Parathyroid adenoma (tissue), 2 donors: ENCODE data around the gene SLC48A1.

ENCODE experiments used
- H2AFZ ChIP-seq: fragments of 300-600 bp; sonication (generic); one replicate; pipeline ENCODE4 v1.7.0; 2017; ENCODE audit warnings: antibody characterized with exemption, mild to moderate bottlenecking
- H3K27ac ChIP-seq: fragments of 300-600 bp; sonication (generic); one replicate; pipeline ENCODE4 v1.7.0; 2017
- H3K27me3 ChIP-seq: fragments of 300-600 bp; sonication (generic); one replicate; pipeline ENCODE4 v1.7.0; 2017; ENCODE audit warnings: low read length; ENCODE audit not compliant: control insufficient read depth, insufficient read depth
- H3K36me3 ChIP-seq: fragments of 300-600 bp; sonication (generic); one replicate; pipeline ENCODE4 v1.7.0; 2017; ENCODE audit warnings: low read length; ENCODE audit not compliant: control insufficient read depth, insufficient read depth
- H3K4me1 ChIP-seq: fragments of 300-600 bp; sonication (generic); one replicate; pipeline ENCODE4 v1.7.0; 2017; ENCODE audit warnings: control low read depth
- H3K4me2 ChIP-seq: fragments of 300-600 bp; sonication (generic); one replicate; pipeline ENCODE4 v1.7.0; 2017; ENCODE audit warnings: low read length
- H3K4me3 ChIP-seq: fragments of 300-600 bp; sonication (generic); one replicate; pipeline ENCODE4 v1.7.0; 2017; ENCODE audit warnings: low read depth, low read length
- H3K79me2 ChIP-seq: fragments of 300-600 bp; sonication (generic); one replicate; pipeline ENCODE4 v1.7.0; 2017; ENCODE audit warnings: control low read depth
- H3K9ac ChIP-seq: fragments of 300-600 bp; sonication (generic); one replicate; pipeline ENCODE4 v1.7.0; 2017; ENCODE audit warnings: mild to moderate bottlenecking
- H3K9me3 ChIP-seq: fragments of 300-600 bp; sonication (generic); one replicate; pipeline ENCODE4 v1.7.0; 2017; ENCODE audit warnings: low read length; ENCODE audit not compliant: control insufficient read depth
- CTCF ChIP-seq: fragments of 300-600 bp; sonication (generic); IDR thresholded peaks from one replicate; pipeline ENCODE4 v1.7.0; 2017; ENCODE audit warnings: antibody characterized with exemption, mild to moderate bottlenecking
- donor health status: primary hyperparathyroidism.

Gene SLC48A1

GRCh38 chr12:47768323-47768811 is 4.7 kb upstream of the SLC48A1 start:
- peaks cover 4% of the 10 kb centered on the region for H3K79me2 ChIP-seq
- H3K36me3 ChIP-seq = no peaks in the 10 kb centered on the region
- H2AFZ ChIP-seq = no peak overlapping the region
- H3K4me3 ChIP-seq = no peak overlapping the region
- H3K4me1 ChIP-seq = peaks cover 18% of the 10 kb centered on the region
- peak overlapping the region; percentile 75 for H3K27ac ChIP-seq
- no peaks in the 10 kb centered on the region for H3K9me3 ChIP-seq
- peak overlapping the region; percentile 42 for H3K4me2 ChIP-seq
- H3K27me3 ChIP-seq = no peaks in the 10 kb centered on the region
- no peak for TF ChIP-seq CTCF
- H3K9ac ChIP-seq = no peak overlapping the region

- Histone ChIP-seq H3K79me2 (peaks cover 10% of the 10 kb centered on the region), H3K27me3 (no peaks in the 10 kb centered on the region), H3K9ac (no peak overlapping the region), H3K4me3 (no peak overlapping the region), H3K27ac (peak overlapping the region; percentile 75), H2AFZ (no peak overlapping the region), H3K9me3 (no peaks in the 10 kb centered on the region), H3K4me2 (no peak overlapping the region), H3K36me3 (no peaks in the 10 kb centered on the region), H3K4me1 (peaks cover 16% of the 10 kb centered on the region)
- no peak for TF ChIP-seq CTCF
Measured at GRCh38 chr12:47769234-47770085, 3.6 kb upstream of the SLC48A1 start.

- no peak overlapping the region for H2AFZ ChIP-seq
- TF ChIP-seq CTCF = no peak
- H3K9ac ChIP-seq = no peak overlapping the region
- peaks cover 12% of the 10 kb centered on the region for H3K79me2 ChIP-seq
- H3K27me3 ChIP-seq = no peaks in the 10 kb centered on the region
- H3K4me3 ChIP-seq = no peak overlapping the region
- peak overlapping the region; percentile 58 for H3K27ac ChIP-seq
- H3K9me3 ChIP-seq = no peaks in the 10 kb centered on the region
- H3K4me2 ChIP-seq = no peak overlapping the region
- H3K4me1 ChIP-seq = peaks cover 23% of the 10 kb centered on the region
- H3K36me3 ChIP-seq = no peaks in the 10 kb centered on the region
Measured at GRCh38 chr12:47770086-47770726, 2.8 kb upstream of the SLC48A1 start.

- no peaks in the 10 kb centered on the region for H3K27me3 ChIP-seq
Measured at GRCh38 chr12:47771304-47771703, 1.7 kb upstream of the SLC48A1 start.

More at GRCh38 chr12:47771304-47771703, 1.7 kb upstream of the SLC48A1 start:
- H3K79me2 ChIP-seq = peaks cover 12% of the 10 kb centered on the region
- H3K9ac ChIP-seq = no peak overlapping the region
- TF ChIP-seq CTCF = no peak
- peaks cover 34% of the 10 kb centered on the region for H3K4me1 ChIP-seq
- H3K9me3 ChIP-seq = no peaks in the 10 kb centered on the region
- no peaks in the 10 kb centered on the region for H3K36me3 ChIP-seq
- H3K4me2 ChIP-seq = no peak overlapping the region
- no peak overlapping the region for H2AFZ ChIP-seq
- no peak overlapping the region for H3K4me3 ChIP-seq
- no peak overlapping the region for H3K27ac ChIP-seq
